T-helper 9 cell (primary cell): ENCODE measurements around the gene PTGS2.

Experiments used
- DNase-seq: peaks from one replicate; pipeline ENCODE4 v3.0.0-alpha.2; 2020
- total RNA-seq, 2 donors: gene quantifications; one replicate each; lab custom pipeline; 2026; lab: John Stamatoyannopoulos, UW

PTGS2 gene
- total RNA-seq, result 0 to 0.07 reads per million in 2 donors

GRCh38 chr1:186680245-186681061 lies at the start of gene PTGS2:
Gene PTGS2 (minus strand): TSS chr1:186680423. CDS start chr1:186680290, 133 bp downstream.
- no peak for DNase-seq

GRCh38 chr1:186722711-186723309 lies 42.6 kb upstream of the PTGS2 start:
- DNase-seq, result no peak

GRCh38 chr1:186717286-186717685 lies 37.1 kb upstream of the PTGS2 start:
- DNase-seq, result no peak

- no peak for DNase-seq
Observed at GRCh38 chr1:186715887-186716809, 35.9 kb upstream of the PTGS2 start.

- DNase-seq, result no peak
Observed at GRCh38 chr1:186710696-186711095, 30.5 kb upstream of the PTGS2 start.

- no peak for DNase-seq
Observed at GRCh38 chr1:186708694-186709097, 28.5 kb upstream of the PTGS2 start.

- DNase-seq, result no peak
Observed at GRCh38 chr1:186703209-186703766, 23.1 kb upstream of the PTGS2 start.

- no peak for DNase-seq
Observed at GRCh38 chr1:186700722-186701121, 20.5 kb upstream of the PTGS2 start.

GRCh38 chr1:186699519-186699918 lies 19.3 kb upstream of the PTGS2 start:
- DNase-seq, result no peak

GRCh38 chr1:186689907-186690306 lies 9.7 kb upstream of the PTGS2 start:
- DNase-seq, result no peak

- no peak for DNase-seq
Observed at GRCh38 chr1:186689376-186689775, 9.2 kb upstream of the PTGS2 start.

- no peak for DNase-seq
Observed at GRCh38 chr1:186683652-186684410, 3.6 kb upstream of the PTGS2 start.

- DNase-seq, result no peak
Observed at GRCh38 chr1:186682736-186683135, 2.5 kb upstream of the PTGS2 start.

GRCh38 chr1:186681801-186682200 lies 1.6 kb upstream of the PTGS2 start:
- DNase-seq, result no peak

- DNase-seq, result no peak
Observed at GRCh38 chr1:186681121-186681520, 898 bp upstream of the PTGS2 start.

- DNase-seq, result no peak
Observed at GRCh38 chr1:186679924-186680244, 339 bp downstream of the PTGS2 start.

GRCh38 chr1:186678155-186678554 lies 2.1 kb downstream of the PTGS2 start:
- no peak for DNase-seq

GRCh38 chr1:186672596-186672995 lies 7.6 kb downstream of the PTGS2 start:
- DNase-seq, result no peak

- DNase-seq, result no peak
Observed at GRCh38 chr1:186672131-186672530, 8.1 kb downstream of the PTGS2 start.

- DNase-seq, result no peak
Observed at GRCh38 chr1:186671136-186671825, 8.9 kb downstream of the PTGS2 start.

GRCh38 chr1:186670297-186671135 lies 9.7 kb downstream of the PTGS2 start:
- no peak for DNase-seq
